ENCODE results near the gene CDK12.
"Not testable (repeated sequence)": the region's sequence is repeated elsewhere in the genome, so short reads cannot be mapped to it uniquely, and the experiment has no call there.

Gene CDK12
- 59.2 to 172 (median 90.8) reads per million in 17 experiments for total RNA-seq

GRCh38 chr17:39461113-39461925 lies at the start of gene CDK12:
Gene CDK12 (plus strand): TSS chr17:39461486. CDS start chr17:39462072, 586 bp downstream.
- DNase-seq, result peak; percentile 97 to 100 (median 100)

DNA sequence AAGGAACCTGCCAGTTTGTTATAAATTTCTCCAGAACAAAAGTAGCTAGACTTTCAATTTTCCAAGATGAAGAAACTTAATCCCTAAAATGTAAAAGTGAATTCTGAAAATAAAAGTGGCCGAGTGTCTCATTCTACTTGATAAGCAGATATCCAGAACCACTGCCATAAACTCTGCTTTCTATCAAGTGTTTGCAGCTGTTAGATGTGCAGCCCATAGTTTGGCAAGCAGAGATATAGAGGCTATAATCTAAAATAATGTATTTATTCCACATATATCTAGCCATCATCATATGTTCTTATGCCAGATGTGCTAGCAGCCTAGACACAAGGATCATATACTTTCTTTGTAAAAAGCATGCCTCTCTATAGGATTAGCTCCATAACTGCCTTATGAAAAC lies 45.1 kb upstream of the CDK12 start:
- DNase-seq, result no peak

- no peak for DNase-seq
These were observed 31.7 kb upstream of the CDK12 start for GRCh38 chr17:39429600-39429999.

DNA sequence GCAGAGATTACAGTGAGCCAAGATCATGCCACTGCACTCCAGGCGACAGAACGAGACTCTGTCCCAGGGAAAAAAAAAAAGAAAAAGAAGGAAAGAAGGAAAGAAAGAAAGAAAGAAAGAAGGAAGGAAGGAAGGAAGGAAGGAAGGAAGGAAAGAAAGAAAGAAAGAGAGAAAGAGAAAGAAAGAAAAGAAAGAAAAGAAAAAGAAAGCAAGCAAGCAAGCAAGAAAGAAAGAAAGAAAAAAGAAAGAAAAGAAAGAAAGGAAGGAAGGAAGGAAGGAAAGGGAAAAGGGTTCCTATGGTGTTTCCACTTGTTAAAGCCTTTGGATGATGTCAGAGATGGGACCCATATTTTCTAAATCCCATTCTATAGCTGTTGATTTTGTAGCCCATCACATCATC lies 21.4 kb upstream of the CDK12 start:
- not testable (repeated sequence) for DNase-seq

- no peak for DNase-seq
These were observed 18.0 kb upstream of the CDK12 start for GRCh38 chr17:39443326-39443725.

GRCh38 chr17:39447561-39447960 lies 13.7 kb upstream of the CDK12 start:
- no peak for DNase-seq

- DNase-seq, result no peak
These were observed 11.2 kb upstream of the CDK12 start for GRCh38 chr17:39450051-39450450.

- DNase-seq, result peak; percentile 98 to 100 (median 99)
These were observed 10.3 kb upstream of the CDK12 start, which contains the start of gene MED1 for GRCh38 chr17:39450847-39451581. Gene MED1 (minus strand): TSS chr17:39451263. CDS start chr17:39451062, 201 bp downstream.

GRCh38 chr17:39455919-39456318 lies 5.4 kb upstream of the CDK12 start:
- no peak for DNase-seq

GRCh38 chr17:39461926-39462569 lies 762 bp downstream of the CDK12 start:
- DNase-seq, result peak in 2 of 4 experiments; percentile 30 to 46

GRCh38 chr17:39462631-39463375 lies 1.5 kb downstream of the CDK12 start:
- peak in 3 of 4 experiments; percentile 41 to 44 (median 43) for DNase-seq

- not testable (repeated sequence) for DNase-seq
These were observed 3.4 kb downstream of the CDK12 start for GRCh38 chr17:39464639-39465181.

DNA sequence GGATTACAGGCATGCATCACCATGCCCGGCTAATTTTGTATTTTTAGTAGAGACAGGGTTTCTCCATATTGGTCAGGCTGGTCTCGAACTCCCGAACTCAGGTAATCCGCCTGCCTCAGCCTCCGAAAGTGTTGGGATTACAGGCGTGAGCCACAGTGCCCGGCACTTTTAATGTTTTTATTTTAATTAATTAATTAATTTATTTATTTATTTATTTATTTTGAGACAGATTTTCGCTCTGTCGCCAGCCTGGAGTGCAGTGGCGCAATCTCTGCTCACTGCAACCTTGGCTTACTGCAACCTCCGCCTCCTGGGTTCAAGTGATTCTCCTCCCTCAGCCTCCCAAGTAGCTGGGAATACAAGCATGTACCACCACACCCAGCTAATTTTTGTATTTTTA lies 7.3 kb downstream of the CDK12 start:
- not testable (repeated sequence) for DNase-seq

DNA sequence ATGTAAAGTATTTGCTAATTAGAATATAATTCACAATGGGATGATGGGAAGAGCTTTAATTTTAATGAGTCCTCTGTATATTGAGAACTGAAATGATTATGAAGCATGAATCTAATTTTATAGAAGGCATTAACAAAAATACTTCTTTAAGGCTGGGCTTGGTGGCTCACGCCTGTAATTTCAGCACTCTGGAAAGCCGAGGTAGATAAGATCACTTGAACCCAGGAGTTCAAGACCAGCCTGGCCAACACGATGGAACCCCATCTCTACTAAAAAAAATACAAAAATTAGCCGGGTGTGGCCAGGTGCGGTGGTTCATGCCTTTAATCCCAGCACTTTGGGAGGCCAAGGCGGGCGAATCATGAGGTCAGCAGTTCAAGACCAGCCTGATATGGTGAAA lies 12.0 kb downstream of the CDK12 start:
- DNase-seq, result no peak

DNA sequence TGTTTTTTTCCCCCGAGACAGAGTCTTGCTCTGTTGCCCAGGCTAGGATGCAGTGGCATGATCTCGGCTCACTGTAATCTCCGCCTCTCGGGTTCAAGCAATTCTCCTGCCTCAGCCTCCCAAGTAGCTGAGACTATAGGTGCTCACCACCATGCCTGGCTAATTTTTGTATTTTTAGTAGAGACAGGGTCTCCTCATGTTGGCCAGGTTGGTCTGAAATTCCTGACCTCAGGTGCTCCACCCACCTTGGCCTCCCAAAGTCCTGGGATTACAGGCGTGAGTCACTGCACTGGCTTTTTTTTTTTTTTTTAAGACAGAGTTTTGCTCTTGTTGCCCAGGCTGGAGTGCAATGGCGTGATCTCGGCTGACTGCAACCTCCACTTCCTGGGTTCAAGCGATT lies 18.3 kb downstream of the CDK12 start:
- DNase-seq, result not testable (repeated sequence)

DNA sequence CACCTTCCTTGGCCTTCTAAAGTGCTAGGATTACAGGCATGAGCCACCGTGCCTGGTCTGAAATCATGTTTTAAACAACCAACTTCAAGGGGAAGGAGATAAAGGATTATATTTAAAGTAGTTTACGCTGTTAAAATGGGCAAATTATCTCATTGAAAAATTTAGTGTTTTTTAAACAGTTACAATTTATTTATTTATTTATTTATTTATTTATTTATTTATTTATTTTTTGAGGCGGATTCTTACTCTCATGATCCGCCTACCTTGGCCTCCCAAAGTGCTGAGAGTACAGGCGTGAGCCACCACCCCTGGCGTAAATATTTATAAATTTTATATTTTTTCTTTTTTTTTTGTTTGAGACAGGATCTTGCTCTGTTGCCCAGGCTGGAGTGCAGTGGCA lies 22.2 kb downstream of the CDK12 start:
- DNase-seq, result no peak

- no peak for DNase-seq
These were observed 22.9 kb downstream of the CDK12 start for GRCh38 chr17:39484178-39484577.

- DNase-seq, result no peak
These were observed 24.3 kb downstream of the CDK12 start for GRCh38 chr17:39485555-39485954.

DNA sequence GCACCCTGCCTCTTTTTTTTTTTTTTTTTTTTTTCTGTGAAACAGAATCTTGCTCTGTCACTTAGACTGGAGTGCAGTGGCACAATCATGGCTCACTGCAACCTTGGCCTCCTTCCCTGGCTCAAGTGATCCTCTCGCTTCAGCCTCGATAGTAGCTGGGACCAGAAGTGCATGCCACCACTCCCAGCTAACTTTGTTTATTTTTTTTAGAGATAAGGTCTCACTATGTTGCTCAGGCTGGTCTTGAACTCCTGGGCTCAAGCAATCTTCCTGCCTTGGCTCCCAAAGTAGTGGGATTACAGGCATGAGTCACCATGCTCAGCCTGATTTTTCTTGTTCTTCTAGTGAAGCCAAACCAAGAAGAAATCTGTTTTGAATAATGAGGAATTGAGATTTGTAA lies 25.0 kb downstream of the CDK12 start:
- no peak for DNase-seq

- DNase-seq, result not testable (repeated sequence)
These were observed 26.2 kb downstream of the CDK12 start for GRCh38 chr17:39487490-39487889.

GRCh38 chr17:39487946-39488345 lies 26.7 kb downstream of the CDK12 start:
- no peak for DNase-seq

DNA sequence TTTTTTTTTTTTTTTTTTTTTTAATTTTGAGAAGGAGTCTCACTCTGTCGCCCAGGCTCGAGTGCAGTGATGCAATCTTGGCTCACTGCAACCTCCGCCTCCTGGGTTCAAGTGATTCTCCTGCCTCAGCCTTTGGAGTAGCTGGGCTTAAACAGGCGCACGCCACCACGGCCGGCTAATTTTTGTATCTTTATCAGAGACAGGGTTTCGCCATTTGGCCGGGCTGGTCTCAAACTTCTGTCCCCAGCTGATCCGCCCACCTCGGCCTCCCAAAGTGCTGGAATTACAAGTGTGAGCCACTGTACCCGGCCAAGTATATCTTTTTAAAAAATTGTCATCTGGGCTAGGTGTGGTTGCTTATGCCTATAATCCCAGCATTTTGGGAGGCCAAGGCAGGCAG lies 35.6 kb downstream of the CDK12 start:
- not testable (repeated sequence) for DNase-seq

All from suppressor macrophage (primary cell).